K562 (cell line): Measurements from ENCODE around the gene PHF10. TPM values are rescaled to one million over a fixed set of nuclear protein-coding genes. Genes with fewer than 3 reads are reported as not detected.

Experiments
- KLF6 ChIP-seq: fragments of 250-450 bp; sonication (Bioruptor Pico); IDR thresholded peaks from 2 replicates; pipeline ENCODE4 v1.4.0; 2020; ENCODE audit warnings: mild to moderate bottlenecking, moderate library complexity, borderline replicate concordance
- TBL1XR1 ChIP-seq, 2 experiments: IDR thresholded peaks; 2 replicates each; pipeline ENCODE4 v1.6.1; 2012; ENCODE audit warnings: improper control_type of control experiment in 2 of 2, low read length in 2 of 2, mild to moderate bottlenecking in 1 of 2
- polyA plus RNA-seq, 8 experiments: library from polyadenylated mRNA; depleted of rRNA in 4 of 8; stranded (reverse) in 5 of 8; unstranded in 3 of 8; fragments of >200 nt; fragmentation: Nextera tagmentation in 2 of 8; fragmentation: Illumina TruSeq in 1 of 8; extraction: Ambion mirVana in 2 of 8; extraction: Trizol in 1 of 8; gene quantifications; 2 replicates each; pipeline versions ENCODE4 v1.2.1 to v1.2.3, GENCODE V29; 2011 to 2014; ENCODE audit warnings: inconsistent platforms in 1 of 8, missing spikeins in 1 of 8
- total RNA-seq, 7 experiments: library from RNA; depleted of rRNA in 6 of 7; stranded (reverse); fragments of >200 nt in 6 of 7; fragmentation: Illumina TruSeq in 2 of 7; extraction: Trizol in 2 of 7; gene quantifications; 2 replicates each; pipeline versions ENCODE4 v1.2.1 to v1.2.3, GENCODE V29; 2011 to 2021; ENCODE audit warnings: low replicate concordance in 1 of 7
- TF ChIP-seq, protein P1 (sequence below): IDR thresholded peaks from 2 replicates; pipeline ENCODE4 v1.6.1; 2011; ENCODE audit warnings: borderline replicate concordance, low read depth, mild to moderate bottlenecking, moderate library complexity, low read length; ENCODE audit not compliant: insufficient read depth, poor library complexity, severe bottlenecking
- TF ChIP-seq, protein P2 (sequence below): fragments of 450-650 bp; formaldehyde crosslinking; conservative IDR thresholded peaks from 2 replicates; pipeline ENCODE4 v1.4.0; 2022; ENCODE audit warnings: mild to moderate bottlenecking, missing genetic modification characterization
- TF ChIP-seq, protein P3 (sequence below): fragments of 450-650 bp; IDR thresholded peaks from 2 replicates; pipeline ENCODE4 v1.6.1; 2016

The PHF10 gene
- total and polyA plus RNA-seq, 9 of the 15 experiments (the other 6 are each of a cell fraction or from before 2014, with no cell fraction given), result 23.9 to 88.9 (median 46.0) TPM

DNA sequence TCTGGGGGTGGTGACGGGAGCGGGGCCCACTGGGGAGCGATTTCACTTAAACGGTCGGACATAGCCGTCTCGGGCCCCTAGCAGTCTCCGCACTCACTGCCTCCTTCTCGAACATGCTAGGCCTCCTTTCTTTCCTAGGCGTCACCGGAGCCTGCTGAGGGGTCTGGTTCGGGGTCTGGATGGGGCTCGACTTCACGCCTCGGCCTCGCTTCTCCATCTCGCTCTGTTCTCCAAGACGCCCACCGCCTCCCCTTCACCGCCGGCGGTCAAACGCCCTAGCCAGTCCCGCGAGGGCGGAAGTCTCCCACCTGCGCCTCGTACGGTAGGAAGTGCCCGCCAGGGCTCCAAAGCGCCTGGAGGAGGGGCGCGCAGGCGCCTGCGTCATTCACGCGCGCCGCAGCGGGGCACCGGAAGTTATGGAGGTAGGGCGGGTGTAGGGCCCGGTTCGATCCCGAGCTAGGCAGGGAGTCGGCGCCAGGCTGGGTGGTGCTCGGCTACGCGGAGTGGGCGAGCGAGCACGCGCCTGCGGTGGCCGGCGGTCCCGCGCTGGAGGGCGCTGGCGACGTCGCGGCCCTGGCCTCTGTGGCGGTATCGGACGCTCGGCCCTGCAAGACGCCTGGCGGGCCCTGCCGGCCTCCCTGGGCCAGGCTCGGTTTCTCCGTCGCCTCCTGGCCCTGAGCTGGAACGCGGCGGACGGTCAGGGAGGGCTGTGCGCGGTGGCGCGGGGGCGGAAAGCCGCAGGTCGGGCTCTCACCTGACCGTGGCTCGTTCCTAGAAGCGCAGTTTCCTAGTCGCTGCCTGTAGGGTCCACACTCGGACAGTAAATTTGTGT is 27.2 kb upstream of the PHF10 start, which contains the start of the genes DYNLT2 and ERMARD (continued):
- TF ChIP-seq, protein P1, sequence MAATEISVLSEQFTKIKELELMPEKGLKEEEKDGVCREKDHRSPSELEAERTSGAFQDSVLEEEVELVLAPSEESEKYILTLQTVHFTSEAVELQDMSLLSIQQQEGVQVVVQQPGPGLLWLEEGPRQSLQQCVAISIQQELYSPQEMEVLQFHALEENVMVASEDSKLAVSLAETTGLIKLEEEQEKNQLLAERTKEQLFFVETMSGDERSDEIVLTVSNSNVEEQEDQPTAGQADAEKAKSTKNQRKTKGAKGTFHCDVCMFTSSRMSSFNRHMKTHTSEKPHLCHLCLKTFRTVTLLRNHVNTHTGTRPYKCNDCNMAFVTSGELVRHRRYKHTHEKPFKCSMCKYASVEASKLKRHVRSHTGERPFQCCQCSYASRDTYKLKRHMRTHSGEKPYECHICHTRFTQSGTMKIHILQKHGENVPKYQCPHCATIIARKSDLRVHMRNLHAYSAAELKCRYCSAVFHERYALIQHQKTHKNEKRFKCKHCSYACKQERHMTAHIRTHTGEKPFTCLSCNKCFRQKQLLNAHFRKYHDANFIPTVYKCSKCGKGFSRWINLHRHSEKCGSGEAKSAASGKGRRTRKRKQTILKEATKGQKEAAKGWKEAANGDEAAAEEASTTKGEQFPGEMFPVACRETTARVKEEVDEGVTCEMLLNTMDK, result peak; percentile 2
- TF ChIP-seq, protein P2, sequence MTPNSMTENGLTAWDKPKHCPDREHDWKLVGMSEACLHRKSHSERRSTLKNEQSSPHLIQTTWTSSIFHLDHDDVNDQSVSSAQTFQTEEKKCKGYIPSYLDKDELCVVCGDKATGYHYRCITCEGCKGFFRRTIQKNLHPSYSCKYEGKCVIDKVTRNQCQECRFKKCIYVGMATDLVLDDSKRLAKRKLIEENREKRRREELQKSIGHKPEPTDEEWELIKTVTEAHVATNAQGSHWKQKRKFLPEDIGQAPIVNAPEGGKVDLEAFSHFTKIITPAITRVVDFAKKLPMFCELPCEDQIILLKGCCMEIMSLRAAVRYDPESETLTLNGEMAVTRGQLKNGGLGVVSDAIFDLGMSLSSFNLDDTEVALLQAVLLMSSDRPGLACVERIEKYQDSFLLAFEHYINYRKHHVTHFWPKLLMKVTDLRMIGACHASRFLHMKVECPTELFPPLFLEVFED, result no peak
- TF ChIP-seq, protein P3, sequence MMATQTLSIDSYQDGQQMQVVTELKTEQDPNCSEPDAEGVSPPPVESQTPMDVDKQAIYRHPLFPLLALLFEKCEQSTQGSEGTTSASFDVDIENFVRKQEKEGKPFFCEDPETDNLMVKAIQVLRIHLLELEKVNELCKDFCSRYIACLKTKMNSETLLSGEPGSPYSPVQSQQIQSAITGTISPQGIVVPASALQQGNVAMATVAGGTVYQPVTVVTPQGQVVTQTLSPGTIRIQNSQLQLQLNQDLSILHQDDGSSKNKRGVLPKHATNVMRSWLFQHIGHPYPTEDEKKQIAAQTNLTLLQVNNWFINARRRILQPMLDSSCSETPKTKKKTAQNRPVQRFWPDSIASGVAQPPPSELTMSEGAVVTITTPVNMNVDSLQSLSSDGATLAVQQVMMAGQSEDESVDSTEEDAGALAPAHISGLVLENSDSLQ, result 0 out of 2 replicates have a peak, but pooled peaks have one; percentile 16
- TF ChIP-seq TBL1XR1 (IDR thresholded peaks at IDR 0.05; ENCODE audit: low read length in 2 of 2) (peak; percentile 83 to 85; a peak in 3 of 4 replicates), KLF6 (CRISPR knock-in tag) (peak; percentile 55; the same call in 1 of the 2 replicates)
